NCI-H774 (cell line): ENCODE results near the gene PRKCE.
"Not testable (repeated sequence)": the region's sequence is repeated elsewhere in the genome, so short reads cannot be mapped to it uniquely, and the experiment has no call there.

Experiments used
- DNase-seq: peaks from one replicate; lab custom pipeline; 2025; lab: John Stamatoyannopoulos, UW

The PRKCE gene

DNA sequence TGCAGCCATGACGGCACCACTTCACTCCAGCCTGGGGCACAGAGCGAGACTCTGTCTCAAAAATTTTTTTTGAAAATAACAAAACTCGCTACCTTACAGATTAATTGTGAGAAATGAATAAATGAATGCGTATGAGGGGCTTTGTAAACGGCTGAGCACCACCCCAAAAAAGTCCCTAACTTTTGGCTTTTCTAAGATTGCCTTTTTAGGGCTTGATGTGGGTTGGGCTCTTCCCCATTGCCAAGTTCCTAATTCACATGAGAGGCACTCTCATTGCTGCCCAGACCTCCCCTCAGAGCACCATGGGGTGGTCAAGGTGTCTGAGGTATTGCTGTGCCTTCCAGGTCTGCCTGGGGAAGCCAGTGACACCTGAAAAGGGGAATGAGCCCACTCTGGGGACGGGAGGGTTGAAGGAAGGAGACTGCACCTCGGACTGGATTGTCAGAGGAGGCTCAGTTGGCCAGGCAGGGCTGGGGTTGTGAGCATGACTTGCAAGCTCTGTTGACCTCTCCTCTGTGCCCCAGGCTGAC lies 186.4 kb downstream of the PRKCE start:
- DNase-seq = no peak

DNA sequence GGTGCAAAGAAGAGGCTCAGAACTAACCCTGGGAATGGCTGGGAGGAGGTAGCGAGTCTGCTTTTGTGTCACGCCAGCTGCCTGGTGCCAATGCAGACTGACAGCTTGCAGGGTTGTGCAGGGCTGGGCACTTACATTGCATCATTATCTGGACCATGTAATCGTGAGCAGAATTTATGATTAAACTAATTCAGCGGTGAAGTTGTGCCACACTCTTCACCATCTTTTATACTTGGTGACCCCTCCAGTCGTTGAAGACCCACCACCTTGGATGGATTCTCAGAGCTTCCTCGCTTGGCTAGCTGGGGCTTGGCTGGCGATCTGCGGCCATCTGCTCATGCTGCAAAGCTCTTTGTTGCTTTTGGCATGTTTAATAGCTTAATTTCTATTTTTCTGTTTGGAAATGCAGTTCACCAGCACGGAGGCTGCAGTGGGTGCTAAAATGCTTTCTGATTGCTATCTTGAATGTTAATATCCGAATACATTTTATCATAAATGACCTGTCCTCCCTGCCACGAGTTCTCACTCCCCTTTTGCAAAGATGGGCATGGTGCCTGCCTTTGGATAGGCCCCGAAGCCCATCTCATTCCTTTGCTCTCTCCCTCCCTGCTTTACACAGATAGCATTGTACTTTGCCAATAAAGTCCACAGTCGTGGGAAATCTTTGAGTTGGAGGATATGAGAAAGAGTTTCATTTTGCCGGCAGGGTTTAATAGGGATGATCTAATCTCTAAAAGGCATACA lies 188.2 kb downstream of the PRKCE start:
- DNase-seq = peak; percentile 18

- DNase-seq = no peak
These were observed 189.0 kb downstream of the PRKCE start for GRCh38 chr2:45840481-45840880.

DNA sequence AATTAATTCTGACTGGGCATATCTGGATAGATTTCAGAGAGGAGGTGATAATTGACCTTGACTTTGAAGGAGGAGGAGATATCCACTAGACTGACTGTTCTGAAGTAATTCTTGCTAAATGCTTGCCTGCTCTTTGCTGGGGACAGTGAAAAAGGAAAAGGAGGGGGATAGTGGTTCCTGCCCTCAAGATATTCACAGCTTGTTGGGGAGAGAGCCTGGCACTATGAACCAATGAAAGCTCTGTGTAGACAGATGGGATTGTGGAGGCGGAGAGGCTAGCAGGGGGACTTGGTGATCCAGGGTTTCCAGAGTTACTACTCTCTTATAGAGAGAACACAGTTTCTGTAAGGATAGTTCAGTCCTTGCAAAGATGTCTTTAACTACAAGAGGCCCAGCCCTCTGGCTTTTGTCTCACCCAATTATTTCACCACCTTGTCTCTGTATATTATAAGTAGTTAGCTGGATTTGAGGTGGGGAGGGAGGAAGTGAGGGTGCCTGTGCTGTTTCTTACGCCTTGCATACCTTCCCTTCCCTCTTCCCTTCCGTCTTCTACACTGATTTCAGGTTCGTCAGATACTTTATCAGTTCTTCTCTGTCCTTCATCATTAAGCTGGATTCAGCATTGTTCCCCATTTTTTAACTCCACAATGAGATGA lies 190.4 kb downstream of the PRKCE start:
- DNase-seq = no peak

DNA sequence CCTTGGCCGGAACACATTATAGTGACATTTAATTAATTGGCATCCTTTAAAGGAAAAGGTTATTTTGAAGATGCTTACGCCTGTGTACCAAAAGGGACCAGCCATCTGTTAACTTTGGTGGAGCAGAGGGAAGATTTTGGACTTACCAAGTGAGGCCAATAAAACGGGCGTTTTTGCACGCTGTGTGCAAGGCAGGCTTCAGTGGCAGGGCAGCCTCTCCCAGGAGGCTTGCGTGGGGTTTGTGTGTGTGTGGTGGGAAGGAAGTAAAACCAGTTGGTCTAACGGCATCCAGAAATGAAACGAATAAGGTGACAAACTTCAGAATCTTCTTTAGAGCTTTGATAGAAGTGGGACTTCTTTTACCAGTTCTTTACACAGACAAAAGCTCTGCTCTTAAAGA lies 191.7 kb downstream of the PRKCE start:
- DNase-seq = no peak

- DNase-seq = no peak
These were observed 193.5 kb downstream of the PRKCE start for GRCh38 chr2:45844796-45845457.

DNA sequence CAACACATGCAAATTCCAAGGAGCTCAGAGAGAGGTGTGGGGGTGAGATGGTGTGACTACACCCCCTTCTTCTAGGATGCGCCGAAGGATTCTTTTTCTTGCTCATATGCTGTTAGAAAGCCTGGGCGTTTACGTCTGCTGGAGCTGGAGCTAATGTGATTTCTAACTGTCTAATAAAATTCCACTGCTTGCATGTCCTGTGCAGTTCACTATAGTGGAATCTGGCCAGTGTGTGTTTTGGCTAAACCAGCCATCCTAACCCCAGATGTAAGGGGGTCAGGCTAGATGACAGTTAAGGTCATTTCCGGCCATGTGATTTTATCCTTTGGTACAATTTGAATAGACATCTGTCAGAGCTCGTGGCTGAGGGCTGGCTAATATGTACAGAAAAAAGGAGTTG lies 194.1 kb downstream of the PRKCE start:
- DNase-seq = no peak

DNA sequence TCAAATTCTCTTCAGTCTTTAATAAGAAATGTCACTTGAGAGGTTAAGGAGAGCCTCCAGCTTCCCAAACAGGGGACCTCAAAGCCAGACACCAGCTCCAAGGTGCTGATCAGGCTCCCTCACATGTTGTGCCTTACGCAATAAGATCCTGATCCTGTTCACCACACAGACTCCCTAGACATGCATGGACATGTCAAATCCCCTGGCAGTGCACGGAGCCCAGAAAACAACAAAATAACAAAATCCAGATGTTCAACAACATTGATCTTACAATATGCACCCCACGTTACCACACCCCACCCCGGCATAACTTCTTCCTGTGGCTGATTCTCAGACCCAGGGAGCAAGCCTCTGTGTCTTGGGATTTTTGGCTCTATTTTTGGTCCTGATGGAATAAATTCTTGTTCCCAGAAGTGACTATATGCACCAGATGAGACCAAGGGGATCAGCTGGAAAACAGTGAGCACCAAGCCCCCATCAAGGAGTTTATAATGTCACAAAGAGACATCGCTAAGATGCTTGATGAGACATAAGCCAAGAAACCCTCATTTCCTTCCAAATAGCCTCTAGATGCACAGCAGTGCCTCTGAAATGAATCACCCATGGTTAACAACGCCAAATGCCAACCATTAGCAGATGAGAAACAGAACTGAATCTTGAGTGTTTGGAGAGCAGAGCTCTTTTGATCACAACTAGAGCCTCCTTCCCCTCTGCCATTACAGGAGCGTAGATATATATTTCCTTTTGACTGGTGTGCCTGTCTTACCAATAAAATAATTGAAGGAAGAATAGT lies 198.2 kb downstream of the PRKCE start:
- no peak for DNase-seq

DNA sequence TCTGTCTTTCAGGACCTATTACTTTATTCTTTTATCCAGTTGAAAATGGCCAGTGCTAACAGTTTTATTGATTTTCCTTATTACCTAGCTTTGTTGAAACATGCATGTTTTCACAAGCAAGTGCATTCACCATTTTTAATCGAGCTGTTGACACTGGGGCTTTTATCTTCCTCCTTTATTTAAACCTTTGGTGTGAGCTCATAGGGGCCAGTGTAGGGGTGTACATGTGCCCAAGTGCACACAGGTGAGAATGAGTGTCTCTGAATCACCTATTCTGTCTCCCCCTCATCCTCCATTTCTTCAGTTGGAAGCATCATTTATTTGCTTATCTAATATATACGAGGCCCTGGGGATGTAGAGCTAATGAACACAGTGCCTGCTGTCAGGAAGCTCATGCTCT lies 199.1 kb downstream of the PRKCE start:
- peak; percentile 73 for DNase-seq

DNA sequence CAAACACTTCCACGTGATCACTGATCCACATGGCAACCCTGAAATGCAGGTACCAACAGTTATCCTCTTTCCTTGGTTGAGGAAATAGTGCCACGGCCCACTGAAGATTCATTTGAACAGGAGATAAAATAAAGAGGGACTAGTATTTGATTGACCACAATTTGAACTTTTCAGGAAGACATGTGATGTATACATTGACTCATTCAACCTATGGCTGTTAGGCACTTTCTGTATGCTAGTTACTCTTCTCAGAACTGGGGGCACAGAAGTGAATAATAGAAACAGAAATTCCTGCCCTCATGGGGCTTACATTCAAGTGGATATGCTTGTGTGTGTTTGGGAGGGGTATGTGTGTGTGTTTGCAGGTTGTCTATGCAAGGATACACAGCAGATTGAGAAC lies 199.6 kb downstream of the PRKCE start:
- DNase-seq = no peak

GRCh38 chr2:45851576-45852304 lies 200.3 kb downstream of the PRKCE start:
- peak; percentile 38 for DNase-seq

- peak; percentile 32 for DNase-seq
These were observed 201.1 kb downstream of the PRKCE start for GRCh38 chr2:45852450-45853150.

- no peak for DNase-seq
These were observed 203.9 kb downstream of the PRKCE start for GRCh38 chr2:45855374-45855773.

DNA sequence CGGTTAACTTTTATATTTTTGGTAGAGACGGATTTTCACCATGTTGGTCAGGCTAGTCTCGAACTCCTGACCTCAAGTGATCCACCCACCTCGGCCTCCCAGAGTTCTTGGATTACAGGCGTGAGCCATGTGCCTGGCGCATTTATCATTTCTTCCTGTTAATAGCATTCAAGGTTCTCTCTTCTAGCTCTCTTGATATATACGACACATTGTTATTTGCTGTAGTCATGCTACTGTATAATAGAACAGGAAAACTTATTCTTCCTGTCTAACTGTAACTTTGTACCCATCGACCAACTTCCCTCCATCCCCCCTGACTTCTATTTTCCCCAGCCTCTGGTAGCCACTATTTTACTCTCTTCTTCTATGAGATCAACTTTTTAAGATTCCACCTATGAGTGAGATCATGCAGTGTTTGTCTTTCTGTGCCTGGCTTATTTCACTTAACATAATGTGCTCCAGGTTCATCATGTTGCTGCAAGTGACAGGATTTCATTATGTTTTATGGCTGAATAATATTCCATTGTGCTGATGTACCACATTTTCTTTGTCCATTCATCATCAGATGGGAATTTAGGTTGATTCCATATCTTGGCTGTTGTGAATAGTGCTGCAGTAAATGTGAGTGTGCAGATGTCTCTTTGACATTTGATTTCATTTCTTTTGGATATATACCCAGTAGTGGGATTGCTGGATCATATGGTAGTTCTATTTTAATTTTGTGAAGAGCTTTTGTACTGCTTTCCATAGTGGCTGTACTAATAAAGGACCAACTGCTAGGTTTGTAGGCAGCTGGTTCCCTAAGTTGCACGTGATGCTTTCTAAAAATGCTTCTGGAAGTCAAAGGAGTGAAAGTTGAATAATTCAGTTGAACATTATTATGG lies 205.2 kb downstream of the PRKCE start:
- DNase-seq = no peak

- no peak for DNase-seq
These were observed 205.8 kb downstream of the PRKCE start for GRCh38 chr2:45857275-45857609.

DNA sequence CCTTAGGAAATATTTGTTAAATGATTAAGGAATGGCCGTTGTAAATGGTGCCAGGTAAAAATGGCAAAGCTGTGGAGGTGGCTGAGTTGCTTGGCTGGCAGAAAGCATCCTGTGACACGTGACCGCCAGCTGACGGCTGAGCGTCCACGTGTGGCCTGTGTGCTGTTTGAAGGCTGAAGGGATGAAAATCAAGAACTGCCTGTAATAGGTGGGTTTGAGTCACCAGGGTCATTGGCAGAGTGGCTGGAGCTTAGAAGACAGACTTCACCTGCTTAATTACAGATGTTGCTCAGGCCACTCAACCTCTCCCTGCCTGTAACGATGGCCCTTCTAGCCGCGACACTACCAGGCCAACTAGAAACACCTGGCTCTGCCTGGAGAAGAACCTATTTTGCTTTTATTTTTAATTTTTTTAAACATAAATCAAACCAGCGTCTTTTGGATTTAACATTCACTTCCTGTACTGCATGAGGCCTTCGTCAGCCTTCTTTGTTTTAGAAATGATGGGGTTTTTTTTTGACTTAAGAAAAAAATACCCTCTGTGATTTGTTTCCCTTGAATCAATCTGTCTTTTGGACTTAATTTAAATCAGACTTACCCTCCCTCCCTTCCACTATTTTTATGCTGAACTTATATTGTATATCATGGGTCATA lies 206.5 kb downstream of the PRKCE start:
- DNase-seq = peak; percentile 72

DNA sequence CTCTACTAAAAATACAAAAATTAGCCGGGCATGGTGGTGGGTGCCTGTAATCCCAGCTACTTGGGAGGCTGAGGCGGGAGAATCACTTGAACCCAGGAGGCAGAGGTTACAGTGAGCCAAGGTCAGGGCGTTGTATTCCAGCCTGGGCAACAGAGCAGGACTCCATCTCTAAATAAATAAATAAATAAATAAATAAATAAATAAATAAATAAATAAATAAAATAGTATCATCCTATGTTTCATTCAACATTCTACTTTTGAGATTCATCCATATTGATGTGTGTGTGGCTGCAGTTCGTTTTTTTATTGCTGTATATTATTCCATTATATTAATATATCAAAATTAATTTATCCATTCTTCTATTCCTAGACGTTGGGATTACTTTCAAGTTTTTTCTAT lies 207.4 kb downstream of the PRKCE start:
- not testable (repeated sequence) for DNase-seq

DNA sequence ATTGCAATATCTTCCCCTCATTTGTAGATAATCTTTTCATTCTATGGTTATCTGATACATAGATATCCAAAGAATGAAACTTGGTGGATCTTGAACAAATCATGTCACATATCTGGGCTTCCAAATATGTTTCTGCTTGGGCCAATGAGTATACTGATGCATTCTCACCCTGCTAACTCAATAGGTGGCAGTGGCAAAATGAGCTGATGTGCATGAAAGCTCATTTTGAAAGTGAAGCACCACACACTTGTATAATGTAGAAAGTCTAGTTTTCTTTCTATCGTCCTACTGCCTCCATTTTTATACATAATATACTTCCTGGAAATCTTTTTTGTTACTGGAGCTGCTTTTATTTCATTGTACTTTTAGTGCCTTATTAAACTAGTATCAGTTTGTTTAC lies 208.2 kb downstream of the PRKCE start:
- no peak for DNase-seq
